Natural killer cell (primary cell): Measurements from ENCODE around the gene MAP3K15. TPM values are rescaled to one million over a fixed set of nuclear protein-coding genes. Genes with fewer than 3 reads are reported as not detected.
"Not testable (repeated sequence)": the region's sequence is repeated elsewhere in the genome, so short reads cannot be mapped to it uniquely, and the experiment has no call there.

Experiments used
- ATAC-seq, 3 donors: fragments of 150-1000 bp in 2 of 3; fragments of 200-7000 bp in 1 of 3; cut with Tn5 transposase; 1 replicate in 1 of 3; 2 replicates in 2 of 3; pipeline ENCODE4 v1.10.0; 2021; ENCODE audit warnings: mild to moderate bottlenecking in 2 of 3, moderate library complexity in 2 of 3
- DNase-seq, 2 donors: peaks; one replicate each; pipeline versions ENCODE4 v3.0.0 to v3.0.0-alpha.2; 2013 to 2021; ENCODE audit warnings: mixed read lengths in 1 of 2
- H3K27ac ChIP-seq: one replicate; pipeline ENCODE4 v1.5.1; 2013; ENCODE audit warnings: mild to moderate bottlenecking, low read length
- H3K27me3 ChIP-seq: one replicate; pipeline ENCODE4 v1.6.1; 2013; ENCODE audit warnings: low read length; ENCODE audit not compliant: control insufficient read depth, insufficient read depth
- H3K36me3 ChIP-seq: one replicate; pipeline ENCODE4 v1.6.1; 2013; ENCODE audit warnings: low read length; ENCODE audit not compliant: control insufficient read depth, insufficient read depth
- H3K4me1 ChIP-seq: one replicate; pipeline ENCODE4 v1.6.1; 2013; ENCODE audit warnings: low read length; ENCODE audit not compliant: control insufficient read depth, insufficient read depth
- H3K4me3 ChIP-seq: one replicate; pipeline ENCODE4 v1.5.1; 2013; ENCODE audit warnings: low read length
- H3K9me3 ChIP-seq: one replicate; pipeline ENCODE4 v1.6.1; 2013; ENCODE audit warnings: low read length; ENCODE audit not compliant: control insufficient read depth, insufficient read depth
- H3K27ac Mint-ChIP-seq, 2 donors: one replicate each; pipeline ENCODE4 v1.8.0; 2022; ENCODE audit warnings: mild to moderate bottlenecking in 2 of 2, mixed read lengths in 2 of 2, moderate library complexity in 1 of 2
- H3K27me3 Mint-ChIP-seq, 2 donors: one replicate each; pipeline ENCODE4 v1.8.0; 2022; ENCODE audit warnings: low read depth in 2 of 2, mixed read lengths in 2 of 2
- H3K36me3 Mint-ChIP-seq: one replicate; pipeline ENCODE4 v1.8.0; 2022; ENCODE audit warnings: mixed read lengths
- H3K4me1 Mint-ChIP-seq, 2 donors: one replicate each; pipeline ENCODE4 v1.8.0; 2022; ENCODE audit warnings: mixed read lengths in 2 of 2
- H3K4me3 Mint-ChIP-seq: one replicate; pipeline ENCODE4 v1.8.0; 2022; ENCODE audit warnings: mild to moderate bottlenecking, moderate library complexity, mixed read lengths
- H3K9me3 Mint-ChIP-seq, 2 donors: one replicate each; pipeline ENCODE4 v1.8.0; 2022; ENCODE audit warnings: mixed read lengths in 2 of 2
- CTCF ChIP-seq: fragments of 200-600 bp; IDR thresholded peaks from one replicate; pipeline ENCODE4 v1.8.0; 2022; ENCODE audit warnings: antibody characterized with exemption
- WGBS: methylation state at CpG from one replicate; pipeline ENCODE4 v1.1.7; 2013; ENCODE audit warnings: missing lambda C conversion rate; ENCODE audit not compliant: insufficient coverage; 5-methylcytosine and 5-hydroxymethylcytosine counted together
- intact Hi-C: fragments of 100-400 bp; cut with micrococcal nuclease; formaldehyde crosslinking; loops from one replicate; pipeline ENCODE4 v1.14.2; 2022
- total RNA-seq, 4 donors: library from RNA; stranded (reverse); fragments of 120-200 nt in 1 of 4; gene quantifications; one replicate each; pipeline versions ENCODE4 v1.2.3 to v1.2.4, GENCODE V29; 2013 to 2022

The MAP3K15 gene
- total RNA-seq, 3 donors from 2014 or later (not counting 1 experiment from before 2014, with no cell fraction given): 0.18 TPM; not detected in 2

DNA sequence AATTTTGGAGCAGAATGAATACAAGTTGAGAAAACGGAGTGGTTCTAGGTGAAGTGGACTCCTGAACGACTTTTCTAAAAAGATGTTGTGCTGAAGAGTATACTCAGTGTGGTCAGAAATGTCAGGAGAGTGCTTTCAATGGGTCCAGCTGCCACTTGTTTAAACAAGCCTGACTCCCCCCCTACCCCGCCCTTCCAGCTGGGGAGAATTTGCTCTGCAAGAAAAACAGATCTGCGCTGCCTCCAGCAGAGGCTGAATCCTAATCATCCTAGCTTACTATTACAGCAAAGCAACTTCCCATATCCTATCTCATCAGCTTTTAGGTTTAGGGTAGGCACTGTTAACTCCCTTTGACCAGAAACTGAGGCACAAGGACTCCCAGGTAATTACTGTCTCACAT lies 1.9 kb downstream of the MAP3K15 start:
- no peak for DNase-seq
- no peaks in the 10 kb centered on the region for H3K9me3 ChIP-seq
- Mint-ChIP-seq H3K9me3 (no peaks in the 10 kb centered on the region), H3K27ac (no peak overlapping the region), H3K36me3 (no peaks in the 10 kb centered on the region), H3K4me1 (no peaks in the 10 kb centered on the region), H3K27me3 (peaks cover 3 to 14% of the 10 kb centered on the region in 2 donors), H3K4me3 (no peak overlapping the region)
- H3K4me1 ChIP-seq: peaks cover 5% of the 10 kb centered on the region
- 47% methylated on average over 4 of the region's 4 CpGs for WGBS
- TF ChIP-seq CTCF: no peak
- H3K4me3 ChIP-seq: no peak overlapping the region
- no peak overlapping the region for H3K27ac ChIP-seq
- ATAC-seq: no peak
- intact Hi-C loops: no loop called here
- H3K27me3 ChIP-seq: peaks cover 2% of the 10 kb centered on the region
- no peaks in the 10 kb centered on the region for H3K36me3 ChIP-seq

DNA sequence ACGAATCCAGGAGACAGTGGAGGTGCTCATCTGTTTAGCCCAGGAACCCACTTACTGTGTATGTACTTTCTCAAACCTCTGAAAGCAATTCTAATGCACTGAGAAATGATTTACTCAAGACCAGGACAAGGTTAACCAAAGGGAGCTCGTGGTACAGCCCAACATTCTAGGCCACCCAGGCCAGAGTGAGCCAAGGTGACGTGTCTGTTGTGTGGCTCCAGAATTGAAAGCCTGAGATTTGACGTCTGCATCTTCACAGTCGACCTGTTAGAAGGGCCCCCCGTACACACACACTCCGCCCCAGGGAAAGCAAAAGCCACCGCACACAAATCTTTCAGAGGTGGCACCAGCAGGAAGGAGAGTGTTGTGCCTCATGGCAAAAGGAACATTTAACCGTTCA lies 2.3 kb downstream of the MAP3K15 start:
- Histone ChIP-seq H3K4me1 (peaks cover 5% of the 10 kb centered on the region), H3K27ac (no peak overlapping the region), H3K27me3 (peaks cover 2% of the 10 kb centered on the region), H3K4me3 (no peak overlapping the region), H3K36me3 (no peaks in the 10 kb centered on the region), H3K9me3 (no peaks in the 10 kb centered on the region)
- ATAC-seq (peak in 1 of 3 donors; percentile 30), DNase-seq (no peak)
- no peaks in the 10 kb centered on the region for H3K9me3 Mint-ChIP-seq
- H3K4me1 Mint-ChIP-seq: no peaks in the 10 kb centered on the region
- peak overlapping the region; percentile 9 for H3K4me3 Mint-ChIP-seq
- 24% methylated on average over 7 of the region's 9 CpGs for WGBS
- no peaks in the 10 kb centered on the region for H3K36me3 Mint-ChIP-seq
- no peak overlapping the region for H3K27ac Mint-ChIP-seq
- H3K27me3 Mint-ChIP-seq: peaks cover 0 to 14% of the 10 kb centered on the region in 2 donors
- intact Hi-C loops: no loop called here
- no peak for TF ChIP-seq CTCF

- Histone ChIP-seq H3K4me1 (peaks cover 5% of the 10 kb centered on the region), H3K9me3 (no peaks in the 10 kb centered on the region), H3K36me3 (no peaks in the 10 kb centered on the region), H3K27ac (no peak overlapping the region), H3K4me3 (no peak overlapping the region), H3K27me3 (peaks cover 2% of the 10 kb centered on the region)
- Mint-ChIP-seq H3K36me3 (no peaks in the 10 kb centered on the region), H3K4me3 (no peak overlapping the region), H3K9me3 (no peaks in the 10 kb centered on the region), H3K27ac (no peak overlapping the region), H3K4me1 (no peaks in the 10 kb centered on the region), H3K27me3 (peaks cover 0 to 11% of the 10 kb centered on the region in 2 donors)
- 94% methylated on average over 8 of the region's 8 CpGs for WGBS
- ATAC-seq: no peak
- TF ChIP-seq CTCF: no peak
- intact Hi-C loops: no loop called here
- DNase-seq: no peak
Measured at GRCh38 chrX:19512359-19512758, 2.9 kb downstream of the MAP3K15 start.

DNA sequence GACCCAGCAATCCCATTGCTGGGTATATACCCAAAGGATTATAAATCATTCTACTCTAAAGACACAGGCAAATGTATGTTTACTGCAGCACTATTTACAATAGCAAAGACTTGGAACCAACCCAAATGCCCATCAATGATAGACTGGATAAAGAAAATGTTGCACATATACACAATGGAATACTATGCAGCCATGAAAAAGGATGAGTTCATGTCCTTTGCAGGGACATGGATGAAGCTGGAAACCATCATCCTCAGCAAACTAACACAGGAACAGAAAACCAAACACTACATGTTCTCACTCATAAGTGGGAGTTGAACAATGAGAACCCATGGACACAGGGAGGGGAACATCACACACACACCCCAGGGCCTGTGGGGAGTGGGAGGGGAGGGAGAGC lies 3.5 kb downstream of the MAP3K15 start:
- H3K27ac Mint-ChIP-seq, H3K27ac ChIP-seq, DNase-seq, H3K4me3 Mint-ChIP-seq, H3K36me3 ChIP-seq, H3K36me3 Mint-ChIP-seq, H3K4me1 ChIP-seq, H3K4me1 Mint-ChIP-seq, ATAC-seq, H3K9me3 ChIP-seq, H3K4me3 ChIP-seq, H3K9me3 Mint-ChIP-seq, intact Hi-C loops, H3K27me3 ChIP-seq: not testable (repeated sequence)
- peaks cover 0 to 11% of the 10 kb centered on the region in 2 donors for H3K27me3 Mint-ChIP-seq
